HEK293T (cell line): ENCODE results near the gene PITPNM1.

ENCODE experiments used
- CTCF ChIA-PET: fragments of 350-600 bp; formaldehyde crosslinking; extraction: SDS; loops from one replicate; lab custom pipeline; 2021; ENCODE audit warnings: antibody characterized with exemption, inconsistent platforms; lab: Yijun Ruan, JAX
- POLR2A ChIA-PET: fragments of 350-600 bp; formaldehyde crosslinking; extraction: SDS; loops from one replicate; lab custom pipeline; 2020; ENCODE audit warnings: antibody characterized with exemption, inconsistent platforms; lab: Yijun Ruan, JAX
- DNase-seq: peaks from one replicate; pipeline ENCODE4 v3.0.0; 2012; ENCODE audit warnings: mixed read lengths; ENCODE audit errors: extremely low spot score
- ARNT ChIP-seq: fragments of 450-650 bp; IDR thresholded peaks from 2 replicates; pipeline ENCODE4 v1.6.1; 2017; ENCODE audit warnings: mild to moderate bottlenecking
- BHLHE40 ChIP-seq: fragments of 450-650 bp; IDR thresholded peaks from 2 replicates; pipeline ENCODE4 v1.6.1; 2016; ENCODE audit warnings: mild to moderate bottlenecking, moderate library complexity, borderline replicate concordance
- CTBP1 ChIP-seq: fragments of 450-650 bp; IDR thresholded peaks from 2 replicates; pipeline ENCODE4 v1.6.1; 2016; ENCODE audit warnings: borderline replicate concordance
- ELF4 ChIP-seq: fragments of 450-650 bp; IDR thresholded peaks from 2 replicates; pipeline ENCODE4 v1.6.1; 2017; ENCODE audit warnings: antibody characterized with exemption
- FOXA1 ChIP-seq: fragments of 450-650 bp; IDR thresholded peaks from 2 replicates; pipeline ENCODE4 v1.6.1; 2016; ENCODE audit warnings: mild to moderate bottlenecking
- FOXK2 ChIP-seq: fragments of 450-650 bp; IDR thresholded peaks from 2 replicates; pipeline ENCODE4 v1.6.1; 2016; ENCODE audit warnings: mild to moderate bottlenecking
- FOXM1 ChIP-seq: fragments of 450-650 bp; IDR thresholded peaks from 2 replicates; pipeline ENCODE4 v1.6.1; 2017; ENCODE audit warnings: mild to moderate bottlenecking, borderline replicate concordance
- HDGF ChIP-seq: fragments of 450-650 bp; IDR thresholded peaks from 2 replicates; pipeline ENCODE4 v1.6.1; 2017; ENCODE audit warnings: antibody characterized with exemption, borderline replicate concordance
- L3MBTL2 ChIP-seq: fragments of 450-650 bp; conservative IDR thresholded peaks from 2 replicates; pipeline ENCODE4 v1.6.1; 2016; ENCODE audit warnings: mild to moderate bottlenecking
- LEF1 ChIP-seq: fragments of 450-650 bp; IDR thresholded peaks from 2 replicates; pipeline ENCODE4 v1.6.1; 2017; ENCODE audit warnings: mild to moderate bottlenecking, borderline replicate concordance
- NFRKB ChIP-seq: fragments of 450-650 bp; IDR thresholded peaks from 2 replicates; pipeline ENCODE4 v1.6.1; 2016; ENCODE audit warnings: mild to moderate bottlenecking, moderate library complexity
- SP1 ChIP-seq: fragments of 450-650 bp; IDR thresholded peaks from 2 replicates; pipeline ENCODE4 v1.6.1; 2017
- SUZ12 ChIP-seq: fragments of 450-650 bp; IDR thresholded peaks from 2 replicates; pipeline ENCODE4 v1.6.1; 2016; ENCODE audit warnings: mild to moderate bottlenecking
- TARDBP ChIP-seq: fragments of 450-650 bp; IDR thresholded peaks from 2 replicates; pipeline ENCODE4 v1.6.1; 2016
- ZNF384 ChIP-seq: fragments of 450-650 bp; IDR thresholded peaks from 2 replicates; pipeline ENCODE4 v1.6.1; 2016
- TF ChIP-seq, protein P1 (sequence below): fragments of 450-650 bp; IDR thresholded peaks from 2 replicates; pipeline ENCODE4 v1.6.1; 2016

PITPNM1 gene

DNA sequence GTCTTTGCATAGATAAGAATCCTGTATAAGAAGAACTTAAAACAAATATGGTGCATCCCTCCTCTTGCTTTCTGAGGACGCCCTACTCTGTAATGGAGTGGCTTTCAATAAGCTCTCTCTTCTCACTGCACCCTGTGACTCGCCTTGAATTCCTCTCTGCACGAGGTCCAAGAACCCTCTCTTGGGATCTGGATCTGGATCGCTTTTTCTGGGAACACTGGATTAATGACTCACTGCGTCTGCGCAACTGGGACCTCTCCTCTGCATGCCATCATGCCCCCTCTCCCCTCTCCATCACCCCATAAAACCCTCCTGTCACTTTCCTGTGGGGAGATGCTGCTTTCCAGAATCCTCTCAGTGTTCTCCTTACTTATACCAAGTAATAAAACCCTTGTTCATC is 33.1 kb upstream of the PITPNM1 start:
- TF ChIP-seq NFRKB (no peak), TARDBP (no peak), CTBP1 (no peak), LEF1 (no peak), ZNF384 (no peak), FOXM1 (no peak), SUZ12 (no peak), BHLHE40 (no peak), ELF4 (no peak), SP1 (no peak), HDGF (no peak), FOXK2 (no peak), L3MBTL2 (no peak), FOXA1 (no peak), ARNT (no peak)
- TF ChIP-seq, protein P1, sequence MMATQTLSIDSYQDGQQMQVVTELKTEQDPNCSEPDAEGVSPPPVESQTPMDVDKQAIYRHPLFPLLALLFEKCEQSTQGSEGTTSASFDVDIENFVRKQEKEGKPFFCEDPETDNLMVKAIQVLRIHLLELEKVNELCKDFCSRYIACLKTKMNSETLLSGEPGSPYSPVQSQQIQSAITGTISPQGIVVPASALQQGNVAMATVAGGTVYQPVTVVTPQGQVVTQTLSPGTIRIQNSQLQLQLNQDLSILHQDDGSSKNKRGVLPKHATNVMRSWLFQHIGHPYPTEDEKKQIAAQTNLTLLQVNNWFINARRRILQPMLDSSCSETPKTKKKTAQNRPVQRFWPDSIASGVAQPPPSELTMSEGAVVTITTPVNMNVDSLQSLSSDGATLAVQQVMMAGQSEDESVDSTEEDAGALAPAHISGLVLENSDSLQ, result no peak
- CTCF ChIA-PET, result no interaction called here
- POLR2A ChIA-PET, result no interaction called here
- DNase-seq, result no peak

DNA sequence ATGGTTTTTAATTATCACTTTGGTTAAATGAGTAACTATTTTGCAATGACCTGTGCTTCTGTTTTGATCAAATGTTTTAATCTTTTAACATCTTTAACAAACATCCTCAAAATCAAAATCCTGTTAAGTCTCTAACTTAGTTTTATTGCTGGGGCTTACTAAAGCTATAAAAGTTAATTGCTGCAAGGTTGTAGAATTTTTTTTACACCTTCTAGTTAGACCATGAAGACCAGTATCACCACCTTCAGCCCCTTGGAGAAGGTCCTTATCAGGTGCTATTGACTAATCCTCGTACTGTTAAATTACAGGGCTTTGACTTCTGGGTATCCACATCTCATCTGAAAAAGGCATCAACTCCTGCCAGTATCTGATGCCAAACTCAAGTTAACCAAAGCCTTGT is 30.4 kb upstream of the PITPNM1 start:
- TF ChIP-seq TARDBP (no peak), FOXK2 (no peak), FOXA1 (no peak), FOXM1 (no peak), ZNF384 (no peak), NFRKB (no peak), SUZ12 (no peak), SP1 (no peak), HDGF (no peak), LEF1 (no peak)
- TF ChIP-seq, protein P1, result no peak
- POLR2A ChIA-PET, result no interaction called here
- no peak for DNase-seq
- CTCF ChIA-PET, result interaction anchor here (0.6 kb wide), 1 partner anchor 20 kb away, joined by 3 read pairs; no protein-coding TSS in a partner anchor

DNA sequence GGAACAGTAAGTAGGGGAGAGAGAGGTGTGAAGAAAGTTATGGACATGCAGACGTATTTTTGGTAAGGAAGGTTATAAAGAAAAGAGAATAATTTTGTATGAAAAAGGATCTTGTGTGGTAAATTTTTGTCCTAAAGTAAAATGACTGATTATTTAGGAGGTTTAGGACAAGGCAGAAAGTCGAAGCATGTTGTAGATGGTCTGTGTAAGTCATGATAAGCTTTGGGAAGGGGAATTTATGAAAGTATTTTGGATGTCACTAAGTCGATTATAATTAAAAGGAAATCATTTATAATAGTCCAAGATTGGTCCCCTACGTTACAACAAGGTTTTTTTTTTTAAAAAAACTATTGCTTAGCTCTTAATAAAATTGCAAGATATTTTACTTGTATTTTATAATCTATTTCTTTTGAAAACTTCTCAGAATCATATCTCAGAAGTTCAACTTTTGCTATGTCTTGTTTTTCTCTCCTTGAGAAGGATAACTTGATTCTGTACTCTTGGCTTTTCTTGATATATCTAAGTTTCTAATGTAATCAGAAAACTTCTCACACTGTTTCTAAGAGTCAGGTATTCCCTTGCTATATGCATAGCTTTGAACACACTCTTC is 29.0 kb upstream of the PITPNM1 start:
- no peak for DNase-seq
- no peak for TF ChIP-seq FOXK2
- TF ChIP-seq BHLHE40, result no peak
- TF ChIP-seq SP1, result no peak
- TF ChIP-seq ARNT, result no peak
- no peak for TF ChIP-seq SUZ12
- no peak for TF ChIP-seq NFRKB
- TF ChIP-seq LEF1, result no peak
- no peak for TF ChIP-seq ELF4
- TF ChIP-seq HDGF, result no peak
- TF ChIP-seq CTBP1, result no peak
- TF ChIP-seq, protein P1, result no peak
- no peak for TF ChIP-seq TARDBP
- TF ChIP-seq FOXM1, result no peak
- TF ChIP-seq ZNF384, result no peak
- no peak for TF ChIP-seq FOXA1
- no peak for TF ChIP-seq L3MBTL2
- ChIA-PET CTCF (no interaction called here), POLR2A (no interaction called here)

DNA sequence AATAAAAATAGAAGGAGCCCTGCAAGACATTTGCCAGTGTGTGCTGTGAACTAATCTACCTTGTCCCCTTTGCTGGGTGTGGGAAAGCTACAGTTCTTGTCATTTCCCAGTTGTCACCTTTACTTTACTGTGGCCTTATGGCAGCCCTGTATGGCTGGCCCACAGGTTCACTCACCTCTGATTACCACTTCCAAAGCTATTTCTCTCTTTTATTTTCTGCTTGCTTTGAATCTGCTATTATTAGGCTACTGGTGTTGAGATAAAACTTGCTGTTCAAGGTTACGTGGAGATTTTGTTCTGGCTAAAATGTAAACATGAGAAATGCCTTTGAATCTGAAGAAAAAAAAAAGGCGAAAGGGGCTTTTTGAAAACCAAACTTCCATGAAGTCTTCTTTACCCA is 27.7 kb upstream of the PITPNM1 start:
- no peak for DNase-seq
- TF ChIP-seq TARDBP, result no peak
- TF ChIP-seq NFRKB, result no peak
- TF ChIP-seq ZNF384, result no peak
- TF ChIP-seq SUZ12, result no peak
- TF ChIP-seq CTBP1, result no peak
- TF ChIP-seq L3MBTL2, result no peak
- no peak for TF ChIP-seq ARNT
- TF ChIP-seq BHLHE40, result no peak
- no peak for TF ChIP-seq SP1
- no peak for TF ChIP-seq ELF4
- TF ChIP-seq FOXM1, result no peak
- no peak for TF ChIP-seq FOXA1
- no peak for TF ChIP-seq LEF1
- TF ChIP-seq FOXK2, result no peak
- TF ChIP-seq, protein P1, result no peak
- no peak for TF ChIP-seq HDGF
- ChIA-PET POLR2A (no interaction called here), CTCF (interaction anchor here (0.7 kb wide), 1 partner anchor 482 kb away, joined by 3 read pairs; no protein-coding TSS in a partner anchor)

DNA sequence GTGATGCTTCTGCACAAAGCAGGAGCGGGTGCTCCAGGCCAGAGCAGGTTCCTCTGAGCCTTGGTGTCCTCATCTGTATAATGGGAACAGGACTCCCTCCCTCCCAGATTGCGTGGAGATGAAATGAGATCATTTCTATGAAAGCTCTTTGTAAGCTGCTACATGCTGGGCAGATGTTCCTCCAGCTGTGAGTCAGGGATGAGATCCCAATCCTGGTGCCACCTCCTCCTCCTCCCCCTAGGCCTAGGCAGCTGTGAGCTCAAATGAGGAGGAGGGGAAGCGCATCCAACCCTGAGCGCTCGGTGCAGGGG is 25.1 kb upstream of the PITPNM1 start:
- DNase-seq, result no peak
- CTCF ChIA-PET, result interaction anchor here (0.6 kb wide), 1 partner anchor 274 kb away, joined by 8 read pairs; no protein-coding TSS in a partner anchor
- TF ChIP-seq CTBP1 (no peak), ARNT (no peak), L3MBTL2 (no peak), FOXK2 (no peak), TARDBP (no peak), LEF1 (no peak), ELF4 (no peak), SP1 (no peak), FOXM1 (no peak), SUZ12 (no peak), HDGF (no peak)
- TF ChIP-seq, protein P1, result no peak
- POLR2A ChIA-PET, result no interaction called here
